OCI-LY1 (cell line): Measurements from ENCODE around the gene EVL.
A peak's percentile ranks its signal among the peaks of the same experiment; 100 is the strongest.

Source experiments
- CTCF ChIP-seq: fragments of 200-600 bp; sonication (generic), shearing (Covaris generic); IDR thresholded peaks from 2 replicates; pipeline ENCODE4 v1.5.1; 2017; ENCODE audit warnings: mild to moderate bottlenecking, antibody characterized with exemption, low read length, moderate library complexity, mixed read lengths
- EZH2 ChIP-seq: fragments of 200-600 bp; sonication (generic), shearing (Covaris generic); IDR thresholded peaks from 2 replicates; pipeline ENCODE4 v1.8.0; 2017; ENCODE audit warnings: borderline replicate concordance, mixed run types, mild to moderate bottlenecking, antibody characterized with exemption, low read length, moderate library complexity, mixed read lengths

- peak; percentile 29; the same call in 1 of the 2 replicates for TF ChIP-seq CTCF
- TF ChIP-seq EZH2, result no peak
Observed at GRCh38 chr14:100122481-100123223, 57.4 kb downstream of the EVL start.
